Measurements from ENCODE around the gene COL17A1. TPM values are rescaled to one million over a fixed set of nuclear protein-coding genes. Genes with fewer than 3 reads are reported as not detected.

The COL17A1 gene
- total RNA-seq (1 to 10 TPM in 1 of 2 donors, under 1 TPM in 1; 0.87 to 1.5 TPM), polyA plus RNA-seq (1 to 10 TPM in 1 of 2 donors, under 1 TPM in 1; 0.28 to 1.5 TPM)
- long read RNA-seq, donor 1, partial matches to known transcripts: 1 of 3 reads
- long read RNA-seq, donor 1, other reads (novel, unspliced or antisense): 2 of 3 reads
- long read RNA-seq, donor 2, partial matches to known transcripts: 0 of 1 reads
- long read RNA-seq, donor 2, other reads (novel, unspliced or antisense): 1 of 1 reads

- Histone ChIP-seq H3K27me3 (ENCODE audit: control insufficient read depth in 1 of 2, insufficient read depth in 2 of 2, low read length in 1 of 2) (no peaks in the 10 kb centered on the region), H3K36me3 (ENCODE audit: control insufficient read depth in 1 of 2, insufficient read depth in 2 of 2, low read length in 1 of 2) (no peaks in the 10 kb centered on the region), H3K9me3 (ENCODE audit: control insufficient read depth, low read length) (no peaks in the 10 kb centered on the region), H3K4me3 (ENCODE audit: low read length in 2 of 2) (no peak within 1 kb of the TSS), H3K4me1 (ENCODE audit: control insufficient read depth in 1 of 2, insufficient read depth in 2 of 2, low read length in 2 of 2) (no peaks in the 10 kb centered on the region), H3K27ac (ENCODE audit: low read depth in 1 of 2, low read length in 2 of 2) (no peak within 1 kb of the TSS)
- ATAC-seq (ENCODE audit: low FRiP score) (no peak), DNase-seq (no peak)
- intact Hi-C loops (cut with DNase I): no loop called here
- 87% methylated on average over 3 of the region's 3 CpGs for WGBS, 2 donors
Observed at GRCh38 chr10:104085801-104086400, at the start of gene COL17A1. TSS of gene COL17A1 (minus strand) at chr10:104085880. CDS start at chr10:104080673, 5,207 bp downstream.

- DNase-seq (no peak), ATAC-seq (ENCODE audit: low FRiP score) (no peak)
- Histone ChIP-seq H3K27me3 (ENCODE audit: control insufficient read depth in 1 of 2, insufficient read depth in 2 of 2, low read length in 1 of 2) (no peaks in the 10 kb centered on the region), H3K27ac (ENCODE audit: low read depth in 1 of 2, low read length in 2 of 2) (no peak overlapping the region), H3K4me3 (ENCODE audit: low read length in 2 of 2) (no peak overlapping the region), H3K9me3 (ENCODE audit: control insufficient read depth, low read length) (no peaks in the 10 kb centered on the region), H3K4me1 (ENCODE audit: control insufficient read depth in 1 of 2, insufficient read depth in 2 of 2, low read length in 2 of 2) (no peaks in the 10 kb centered on the region), H3K36me3 (ENCODE audit: control insufficient read depth in 1 of 2, insufficient read depth in 2 of 2, low read length in 1 of 2) (no peaks in the 10 kb centered on the region)
- WGBS, 2 donors: 60 to 61% methylated on average over 3 of the region's 3 CpGs
- intact Hi-C loops (cut with DNase I): no loop called here
Observed at GRCh38 chr10:104130041-104130440, 44.4 kb upstream of the COL17A1 start.

GRCh38 chr10:104128214-104128613 lies 42.5 kb upstream of the COL17A1 start:
- intact Hi-C loops (cut with DNase I): no loop called here
- no peaks in the 10 kb centered on the region for H3K36me3 ChIP-seq (ENCODE audit: control insufficient read depth in 1 of 2, insufficient read depth in 2 of 2, low read length in 1 of 2)
- no peaks in the 10 kb centered on the region for H3K9me3 ChIP-seq (ENCODE audit: control insufficient read depth, low read length)
- ATAC-seq (ENCODE audit: low FRiP score) (no peak), DNase-seq (no peak)
- no peaks in the 10 kb centered on the region for H3K27me3 ChIP-seq (ENCODE audit: control insufficient read depth in 1 of 2, insufficient read depth in 2 of 2, low read length in 1 of 2)
- 44 to 45% methylated on average over 2 of the region's 2 CpGs for WGBS, 2 donors
- no peak overlapping the region for H3K27ac ChIP-seq (ENCODE audit: low read depth in 1 of 2, low read length in 2 of 2)
- no peak overlapping the region for H3K4me3 ChIP-seq (ENCODE audit: low read length in 2 of 2)
- H3K4me1 ChIP-seq (ENCODE audit: control insufficient read depth in 1 of 2, insufficient read depth in 2 of 2, low read length in 2 of 2): no peaks in the 10 kb centered on the region

- intact Hi-C loops (cut with DNase I): no loop called here
Observed at GRCh38 chr10:104127411-104127810, 41.7 kb upstream of the COL17A1 start.

GRCh38 chr10:104123397-104123796 lies 37.7 kb upstream of the COL17A1 start:
- no peak for DNase-seq
- intact Hi-C loops (cut with DNase I): loop anchor here (5.0 kb wide), 4 partner anchors 76 to 236 kb away; partner anchors contain the start of gene STN1 (in 1 of the 2)
- no peaks in the 10 kb centered on the region for H3K27me3 ChIP-seq (ENCODE audit: control insufficient read depth in 1 of 2, insufficient read depth in 2 of 2, low read length in 1 of 2)
- H3K36me3 ChIP-seq (ENCODE audit: control insufficient read depth in 1 of 2, insufficient read depth in 2 of 2, low read length in 1 of 2): no peaks in the 10 kb centered on the region
- H3K4me1 ChIP-seq (ENCODE audit: control insufficient read depth in 1 of 2, insufficient read depth in 2 of 2, low read length in 2 of 2): no peaks in the 10 kb centered on the region
- no peak for ATAC-seq (ENCODE audit: low FRiP score)
- H3K9me3 ChIP-seq (ENCODE audit: control insufficient read depth, low read length): no peaks in the 10 kb centered on the region
- H3K4me3 ChIP-seq (ENCODE audit: low read length in 2 of 2): no peak overlapping the region
- WGBS, 2 donors: 33 to 52% methylated on average over 1 of the region's 1 CpG
- H3K27ac ChIP-seq (ENCODE audit: low read depth in 1 of 2, low read length in 2 of 2): no peak overlapping the region

More at GRCh38 chr10:104127411-104127810, 41.7 kb upstream of the COL17A1 start:
- Histone ChIP-seq H3K4me1 (ENCODE audit: control insufficient read depth in 1 of 2, insufficient read depth in 2 of 2, low read length in 2 of 2) (no peaks in the 10 kb centered on the region), H3K4me3 (ENCODE audit: low read length in 2 of 2) (no peak overlapping the region), H3K27me3 (ENCODE audit: control insufficient read depth in 1 of 2, insufficient read depth in 2 of 2, low read length in 1 of 2) (no peaks in the 10 kb centered on the region), H3K36me3 (ENCODE audit: control insufficient read depth in 1 of 2, insufficient read depth in 2 of 2, low read length in 1 of 2) (no peaks in the 10 kb centered on the region), H3K27ac (ENCODE audit: low read depth in 1 of 2, low read length in 2 of 2) (no peak overlapping the region), H3K9me3 (ENCODE audit: control insufficient read depth, low read length) (no peaks in the 10 kb centered on the region)
- no peak for ATAC-seq (ENCODE audit: low FRiP score)
- DNase-seq: no peak
- 92% methylated on average over 2 of the region's 2 CpGs for WGBS, 2 donors

GRCh38 chr10:104122225-104123107 lies 36.8 kb upstream of the COL17A1 start:
- intact Hi-C loops (cut with DNase I): loop anchor here (5.0 kb wide), 4 partner anchors 75 to 235 kb away; partner anchors contain the start of gene STN1 (in 1 of the 2)
- Histone ChIP-seq H3K36me3 (ENCODE audit: control insufficient read depth in 1 of 2, insufficient read depth in 2 of 2, low read length in 1 of 2) (no peaks in the 10 kb centered on the region), H3K27me3 (ENCODE audit: control insufficient read depth in 1 of 2, insufficient read depth in 2 of 2, low read length in 1 of 2) (no peaks in the 10 kb centered on the region), H3K9me3 (ENCODE audit: control insufficient read depth, low read length) (no peaks in the 10 kb centered on the region), H3K4me3 (ENCODE audit: low read length in 2 of 2) (peak overlapping the region; percentile 2 to 69), H3K27ac (ENCODE audit: low read depth in 1 of 2, low read length in 2 of 2) (peak overlapping the region in 1 of 2 donors; percentile 4), H3K4me1 (ENCODE audit: control insufficient read depth in 1 of 2, insufficient read depth in 2 of 2, low read length in 2 of 2) (no peaks in the 10 kb centered on the region)
- DNase-seq (no peak), ATAC-seq (ENCODE audit: low FRiP score) (peak; percentile 0)
- WGBS, 2 donors: 18 to 20% methylated on average over 23 of the region's 23 CpGs

GRCh38 chr10:104121485-104122224 lies 36.0 kb upstream of the COL17A1 start, which contains the start of gene SFR1:
TSS of gene SFR1 (plus strand) at chr10:104122171. CDS start at chr10:104122184, 13 bp downstream.
- peak within 1 kb of the TSS; percentile 94 to 96 for H3K27ac ChIP-seq (ENCODE audit: low read depth in 1 of 2, low read length in 2 of 2)
- intact Hi-C loops (cut with DNase I): loop anchor here (1.0 to 5.0 kb wide), 5 partner anchors 74 to 234 kb away; partner anchors contain the start of genes SLK (in 1 of the 2) and STN1 (in 1 of the 2)
- H3K36me3 ChIP-seq (ENCODE audit: control insufficient read depth in 1 of 2, insufficient read depth in 2 of 2, low read length in 1 of 2): no peaks in the 10 kb centered on the region
- peak; percentile 99 to 100 for DNase-seq
- H3K27me3 ChIP-seq (ENCODE audit: control insufficient read depth in 1 of 2, insufficient read depth in 2 of 2, low read length in 1 of 2): no peaks in the 10 kb centered on the region
- whole genome bisulfite sequencing, 2 donors: 0 to 1% methylated on average over 60 to 67 of the region's 67 CpGs
- peak within 1 kb of the TSS; percentile 67 to 81 for H3K4me3 ChIP-seq (ENCODE audit: low read length in 2 of 2)
- no peaks in the 10 kb centered on the region for H3K9me3 ChIP-seq (ENCODE audit: control insufficient read depth, low read length)
- peak; percentile 98 for ATAC-seq (ENCODE audit: low FRiP score)
- no peaks in the 10 kb centered on the region for H3K4me1 ChIP-seq (ENCODE audit: control insufficient read depth in 1 of 2, insufficient read depth in 2 of 2, low read length in 2 of 2)

All from aorta (tissue), 5 donors.